ENCODE measurements around the gene COPG2.
"Not testable (repeated sequence)": the region's sequence is repeated elsewhere in the genome, so short reads cannot be mapped to it uniquely, and the experiment has no call there.

The COPG2 gene

GRCh38 chr7:130648580-130648979 lies 20.0 kb downstream of the COPG2 start:
- no peak for DNase-seq

- DNase-seq, result no peak
Measured at GRCh38 chr7:130642383-130642782, 26.2 kb downstream of the COPG2 start.

GRCh38 chr7:130641497-130641896 lies 27.1 kb downstream of the COPG2 start:
- DNase-seq, result no peak

GRCh38 chr7:130641040-130641439 lies 27.5 kb downstream of the COPG2 start:
- DNase-seq, result no peak

- no peak for DNase-seq
Measured at GRCh38 chr7:130639388-130639787, 29.2 kb downstream of the COPG2 start.

GRCh38 chr7:130632111-130632510 lies 36.4 kb downstream of the COPG2 start:
- no peak for DNase-seq

GRCh38 chr7:130628901-130629300 lies 39.6 kb downstream of the COPG2 start:
- no peak for DNase-seq

- no peak for DNase-seq
Measured at GRCh38 chr7:130627775-130628174, 40.8 kb downstream of the COPG2 start.

GRCh38 chr7:130622866-130623265 lies 45.7 kb downstream of the COPG2 start:
- no peak for DNase-seq

GRCh38 chr7:130615583-130615982 lies 53.0 kb downstream of the COPG2 start:
- no peak for DNase-seq

GRCh38 chr7:130614449-130614848 lies 54.1 kb downstream of the COPG2 start:
- DNase-seq, result no peak

GRCh38 chr7:130611218-130611617 lies 57.3 kb downstream of the COPG2 start:
- no peak for DNase-seq

- not testable (repeated sequence) for DNase-seq
Measured at GRCh38 chr7:130607066-130607465, 61.5 kb downstream of the COPG2 start.

- DNase-seq, result no peak
Measured at GRCh38 chr7:130606161-130606560, 62.4 kb downstream of the COPG2 start.

GRCh38 chr7:130598056-130598455 lies 70.5 kb downstream of the COPG2 start:
- DNase-seq, result no peak

GRCh38 chr7:130595986-130596385 lies 72.6 kb downstream of the COPG2 start:
- DNase-seq, result no peak

- no peak for DNase-seq
Measured at GRCh38 chr7:130593033-130593432, 75.5 kb downstream of the COPG2 start.

GRCh38 chr7:130591464-130591863 lies 77.1 kb downstream of the COPG2 start:
- not testable (repeated sequence) for DNase-seq

- not testable (repeated sequence) for DNase-seq
Measured at GRCh38 chr7:130585932-130586331, 82.6 kb downstream of the COPG2 start.

- not testable (repeated sequence) for DNase-seq
Measured at GRCh38 chr7:130575110-130575509, 93.4 kb downstream of the COPG2 start.

- not testable (repeated sequence) for DNase-seq
Measured at GRCh38 chr7:130570144-130570543, 98.4 kb downstream of the COPG2 start.

- DNase-seq, result no peak
Measured at GRCh38 chr7:130566898-130567280, 101.7 kb downstream of the COPG2 start.

- no peak for DNase-seq
Measured at GRCh38 chr7:130566168-130566897, 102.2 kb downstream of the COPG2 start.

- DNase-seq, result no peak
Measured at GRCh38 chr7:130560972-130561371, 107.6 kb downstream of the COPG2 start.

GRCh38 chr7:130559184-130559583 lies 109.4 kb downstream of the COPG2 start:
- DNase-seq, result no peak
